GM12892 (cell line): ENCODE data around the gene RPS14.

ENCODE experiments used
- POLR2A ChIP-seq: IDR thresholded peaks from 2 replicates; pipeline ENCODE4 v1.6.1; 2011; ENCODE audit warnings: low read depth, low read length, control low read depth
- TAF1 ChIP-seq: IDR thresholded peaks from 2 replicates; pipeline ENCODE4 v1.6.1; 2011; ENCODE audit warnings: low read depth, mild to moderate bottlenecking, control low read depth, low read length, borderline replicate concordance

DNA sequence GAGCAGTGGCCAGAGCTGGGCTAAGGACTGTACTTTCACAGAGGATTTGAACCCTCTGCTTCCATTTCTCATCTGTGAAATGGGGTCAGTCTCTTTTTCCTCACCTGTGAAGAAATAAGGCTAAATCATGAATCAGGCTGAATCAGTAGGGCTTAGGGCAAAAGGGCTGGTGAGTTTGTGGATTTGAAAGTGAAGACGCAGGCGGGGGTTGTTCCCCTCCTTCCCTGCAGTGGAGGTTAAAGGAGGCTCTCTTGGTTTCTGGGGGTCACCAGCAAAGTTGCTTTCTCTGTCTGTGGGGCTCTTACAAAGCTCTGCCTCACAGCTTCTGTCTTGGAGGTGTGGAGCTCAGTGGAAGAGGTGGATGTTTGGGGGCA lies 40.7 kb upstream of the RPS14 start:
- TF ChIP-seq POLR2A (no peak), TAF1 (no peak)
